Caki2 (cell line): ENCODE results near the gene ATP9A. TPM values are rescaled to one million over a fixed set of nuclear protein-coding genes. Genes with fewer than 3 reads are reported as not detected.
"Not testable (repeated sequence)": the region's sequence is repeated elsewhere in the genome, so short reads cannot be mapped to it uniquely, and the experiment has no call there.

Experiments
- DNase-seq: peaks from one replicate; pipeline ENCODE4 v3.0.0-alpha.2; 2015; ENCODE audit warnings: low read depth
- in situ Hi-C: cut with HindIII; loops from 2 replicates; pipeline ENCODE4 v1.10.0; 2016; ENCODE audit warnings: low sequenced_read_pairs, low pct_unique_long_range_greater_than_20kb, mixed read lengths
- total RNA-seq: library from RNA; depleted of rRNA; stranded (reverse); fragments of >200 nt; shearing (Covaris generic); gene quantifications from 2 replicates; pipeline ENCODE4 v1.2.3, GENCODE V29; 2014; ENCODE audit warnings: low replicate concordance

Gene ATP9A
- total RNA-seq, 1 experiment from 2014 or later = 37.1 TPM

DNA sequence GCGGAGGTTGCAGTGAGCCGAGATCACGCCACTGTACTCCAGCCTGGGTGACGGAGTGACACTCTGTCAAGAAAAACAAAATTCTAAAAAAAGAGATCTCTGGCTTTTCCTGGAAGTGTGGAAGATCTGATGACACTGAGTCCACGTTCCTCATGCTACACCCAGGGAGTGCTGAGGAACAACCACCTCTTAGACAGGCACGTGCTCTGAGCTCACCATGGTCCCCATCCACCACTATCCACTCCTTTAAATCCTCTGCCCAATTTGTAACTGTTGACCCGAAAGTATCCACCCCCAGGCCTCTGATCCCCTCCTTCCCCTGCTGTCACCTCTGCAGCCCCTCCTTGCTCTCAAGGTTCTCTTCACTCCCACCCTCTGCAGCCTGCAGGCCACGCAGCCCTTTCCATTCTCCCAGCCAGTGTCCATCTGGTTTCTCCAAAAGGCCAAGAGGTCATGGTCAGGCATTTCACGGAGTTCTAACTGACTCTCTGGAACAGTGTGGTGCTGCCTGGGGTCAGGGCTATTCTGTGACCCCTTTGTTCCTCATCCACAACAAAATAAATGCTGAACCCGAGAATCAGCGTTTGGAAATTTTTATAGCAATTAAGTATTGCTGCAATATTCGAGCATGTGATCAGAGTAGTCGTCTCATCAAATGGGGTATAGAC lies 88.8 kb downstream of the ATP9A start:
- in situ Hi-C loops = no loop called here

DNA sequence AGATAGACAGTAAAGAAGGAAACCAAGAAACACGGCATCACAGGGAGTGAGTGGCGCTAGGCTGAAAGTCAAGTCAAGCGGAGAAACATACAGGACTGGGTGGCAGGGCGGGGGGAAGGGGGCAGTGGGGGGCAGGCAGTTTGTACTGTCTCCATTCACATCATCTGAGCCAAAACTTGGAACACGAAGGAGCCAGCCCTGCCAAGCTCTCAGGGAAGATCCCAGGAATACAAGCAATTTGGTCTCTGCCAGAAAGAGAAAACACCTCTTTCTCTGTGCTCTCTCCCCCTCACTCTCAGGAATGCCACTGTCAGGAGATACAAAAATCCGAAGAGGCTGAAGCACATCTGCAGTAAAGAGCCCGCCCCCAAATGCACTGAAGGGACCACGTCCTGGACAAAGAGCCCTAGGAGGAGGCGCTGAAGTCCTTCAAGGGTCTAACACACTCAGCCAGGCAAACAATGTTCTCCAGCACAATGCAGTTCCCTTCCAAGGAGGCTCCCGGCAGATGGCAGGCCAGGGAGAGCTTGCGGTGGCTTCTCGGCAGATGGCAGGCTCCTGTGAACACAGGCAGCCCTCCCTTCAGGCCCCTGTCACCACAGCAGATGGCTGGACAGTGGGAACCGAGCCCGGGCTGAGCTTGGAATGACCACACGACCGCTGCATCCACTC lies 90.0 kb downstream of the ATP9A start:
- DNase-seq = no peak
- in situ Hi-C loops = no loop called here

More for the DNA sequence above, 88.8 kb downstream of the ATP9A start:
- DNase-seq = no peak

GRCh38 chr20:51668947-51669346 lies 99.2 kb downstream of the ATP9A start:
- DNase-seq = no peak
- in situ Hi-C loops = no loop called here

- in situ Hi-C loops = no loop called here
- no peak for DNase-seq
These were observed 99.7 kb downstream of the ATP9A start for GRCh38 chr20:51668515-51668914.

DNA sequence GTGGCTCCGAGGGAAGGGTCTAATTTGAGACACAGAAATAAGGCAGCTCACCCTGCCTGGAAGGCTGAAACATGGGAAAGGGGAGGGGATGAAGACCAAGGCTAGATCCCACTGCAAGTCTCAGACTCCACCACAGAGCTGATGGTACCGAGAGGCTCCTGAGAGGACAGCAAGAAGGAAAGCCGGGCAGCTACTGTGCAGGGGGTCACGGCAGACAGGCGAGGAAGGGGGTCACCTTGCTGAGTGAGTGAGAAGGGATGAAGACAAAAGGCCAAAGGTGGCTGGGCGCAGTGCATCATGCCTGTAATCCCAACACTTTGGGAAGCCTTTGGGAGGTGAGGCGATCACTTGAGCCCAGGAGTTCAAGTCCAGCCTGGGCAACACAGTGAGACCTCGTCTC lies 100.7 kb downstream of the ATP9A start:
- in situ Hi-C loops = no loop called here
- DNase-seq = no peak

DNA sequence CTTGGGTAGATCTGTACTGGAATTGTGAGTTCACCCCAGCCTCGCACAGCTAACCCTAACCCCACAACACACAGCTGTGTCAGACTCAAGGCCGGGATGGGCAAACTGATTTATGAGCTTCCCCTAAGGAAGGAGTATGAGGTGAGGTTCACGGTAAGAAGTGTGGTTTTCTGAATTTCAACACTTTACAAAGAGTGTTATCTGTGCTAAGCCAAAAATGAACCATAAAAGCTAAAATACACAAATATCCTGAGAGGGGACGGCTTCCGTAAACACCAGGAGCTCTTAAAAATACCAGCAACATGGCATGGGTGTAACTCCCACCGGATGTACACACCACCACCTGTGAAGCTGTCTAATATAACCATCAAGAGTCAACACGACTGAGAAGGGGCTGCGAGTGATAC lies 101.2 kb downstream of the ATP9A start:
- no peak for DNase-seq
- in situ Hi-C loops = no loop called here

- in situ Hi-C loops = no loop called here
- no peak for DNase-seq
These were observed 102.1 kb downstream of the ATP9A start for GRCh38 chr20:51666126-51666525.

DNA sequence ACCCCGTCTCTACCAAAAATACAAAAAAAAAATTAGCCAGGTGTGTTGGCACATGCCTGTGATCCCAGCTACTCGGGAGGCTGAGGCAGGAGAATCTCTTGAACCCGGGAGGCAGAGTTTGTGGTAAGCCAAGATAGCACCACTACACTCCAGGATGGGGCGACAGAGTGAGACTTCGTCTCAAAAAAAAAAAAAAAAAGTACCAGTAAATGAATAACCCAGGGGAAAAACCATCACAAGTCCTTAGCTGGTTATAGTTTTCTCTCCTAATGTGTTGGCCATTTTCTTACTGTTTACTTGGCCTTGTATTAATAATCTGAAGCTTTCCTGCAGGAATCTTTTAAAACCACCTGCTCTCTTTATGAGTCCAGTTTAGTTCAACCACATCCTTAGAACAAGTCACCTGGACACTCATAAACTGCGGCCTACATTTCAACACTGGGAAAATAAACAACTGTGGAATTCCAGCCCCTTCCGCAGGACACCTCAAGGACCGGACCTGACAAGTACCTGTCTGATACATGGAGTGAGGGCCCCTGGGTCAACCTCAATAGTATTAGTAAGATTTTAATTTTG lies 102.6 kb downstream of the ATP9A start:
- in situ Hi-C loops = no loop called here
- peak; percentile 75 for DNase-seq

- in situ Hi-C loops = no loop called here
- peak; percentile 83 for DNase-seq
These were observed 106.5 kb downstream of the ATP9A start for GRCh38 chr20:51661609-51662178.

DNA sequence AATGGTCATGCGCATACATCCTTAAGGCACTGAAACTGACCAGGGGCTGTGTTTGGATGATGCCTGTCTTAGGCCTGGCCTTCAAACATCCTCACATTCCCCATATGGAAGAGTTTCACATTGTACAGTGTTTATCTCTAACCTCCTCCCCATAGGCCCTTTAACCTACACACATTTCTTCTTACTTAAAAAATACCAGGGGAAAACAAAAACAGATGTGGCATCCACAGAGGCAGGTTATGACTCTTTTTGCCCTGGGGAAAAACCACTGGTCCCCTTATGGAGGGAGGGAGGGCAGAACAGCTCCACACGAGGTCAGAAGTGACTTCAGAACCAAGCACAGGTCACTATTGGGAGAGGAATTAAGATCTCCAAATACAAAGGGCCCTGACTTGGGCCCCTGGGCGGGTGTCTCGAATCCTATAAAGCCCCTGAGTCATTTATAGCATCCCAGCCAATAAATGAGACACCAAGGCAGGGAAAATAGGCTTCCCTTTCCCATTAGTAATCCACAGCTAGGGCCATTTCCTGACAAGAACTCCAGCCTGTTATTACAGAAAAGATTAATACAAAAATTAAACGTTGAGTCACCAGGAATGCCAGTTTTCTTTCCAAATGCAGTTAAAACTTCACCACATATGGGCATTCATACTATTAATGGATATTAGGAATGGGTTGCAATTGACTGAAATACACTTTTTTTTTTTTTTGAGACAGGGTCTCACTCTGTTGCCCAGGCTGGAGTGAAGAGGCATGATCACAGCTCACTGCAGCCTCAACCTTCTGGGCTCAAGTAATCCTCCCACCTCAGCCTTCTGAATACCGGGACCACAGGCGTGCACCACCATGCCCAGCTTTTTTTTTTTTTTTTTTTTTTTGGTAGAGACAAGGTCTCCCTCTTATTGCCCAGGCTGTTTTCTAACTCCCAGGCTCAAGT lies 107.2 kb downstream of the ATP9A start:
- in situ Hi-C loops = no loop called here
- peak; percentile 64 for DNase-seq

DNA sequence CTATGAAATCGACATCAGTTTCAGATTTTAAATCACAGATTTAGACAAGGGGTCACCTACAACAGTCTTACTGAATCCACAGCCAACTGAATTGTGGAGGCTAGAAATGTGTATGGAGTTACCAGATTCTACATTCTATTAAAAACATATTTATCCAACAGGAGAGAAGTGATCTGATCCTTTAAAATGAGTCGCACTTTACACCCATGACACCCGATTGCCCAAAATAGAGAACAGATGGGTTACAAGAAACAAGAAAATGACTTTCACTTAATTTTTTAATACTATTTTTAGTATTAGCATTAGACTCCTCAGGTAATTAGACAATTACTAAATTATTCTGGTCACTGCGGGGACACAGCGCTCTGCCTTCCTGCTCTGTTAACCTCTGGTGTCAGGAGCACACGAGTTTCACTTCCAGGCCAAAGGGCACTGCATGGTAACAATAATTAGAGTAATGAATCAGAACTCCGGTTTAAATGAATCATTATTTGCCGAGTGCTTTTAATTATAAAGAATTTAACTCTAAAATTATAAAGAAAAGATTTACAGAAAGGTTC lies 108.6 kb downstream of the ATP9A start:
- in situ Hi-C loops = no loop called here
- no peak for DNase-seq

GRCh38 chr20:51656726-51657260 lies 111.4 kb downstream of the ATP9A start:
- DNase-seq = no peak
- in situ Hi-C loops = no loop called here

GRCh38 chr20:51656089-51656488 lies 112.1 kb downstream of the ATP9A start:
- DNase-seq, in situ Hi-C loops: not testable (repeated sequence)

DNA sequence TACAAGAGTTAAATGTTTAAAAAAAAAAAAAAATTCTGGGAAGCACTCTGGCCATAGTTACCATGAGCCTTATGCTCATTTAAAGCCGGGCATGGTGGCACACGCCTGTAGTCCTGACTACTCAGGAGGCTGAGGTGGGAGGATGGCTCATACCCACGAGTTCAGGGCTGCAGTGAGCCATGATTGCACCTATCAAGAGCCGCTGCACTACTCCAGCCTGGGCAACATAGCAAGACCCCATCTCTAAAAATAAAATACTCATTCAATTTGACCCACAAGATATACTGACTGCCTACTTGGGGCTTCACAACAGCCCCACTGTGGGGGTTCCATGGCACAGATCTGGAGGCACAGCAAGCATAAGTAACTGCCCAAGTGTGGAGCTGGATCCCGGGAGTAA lies 113.7 kb downstream of the ATP9A start:
- no peak for DNase-seq
- in situ Hi-C loops = no loop called here

DNA sequence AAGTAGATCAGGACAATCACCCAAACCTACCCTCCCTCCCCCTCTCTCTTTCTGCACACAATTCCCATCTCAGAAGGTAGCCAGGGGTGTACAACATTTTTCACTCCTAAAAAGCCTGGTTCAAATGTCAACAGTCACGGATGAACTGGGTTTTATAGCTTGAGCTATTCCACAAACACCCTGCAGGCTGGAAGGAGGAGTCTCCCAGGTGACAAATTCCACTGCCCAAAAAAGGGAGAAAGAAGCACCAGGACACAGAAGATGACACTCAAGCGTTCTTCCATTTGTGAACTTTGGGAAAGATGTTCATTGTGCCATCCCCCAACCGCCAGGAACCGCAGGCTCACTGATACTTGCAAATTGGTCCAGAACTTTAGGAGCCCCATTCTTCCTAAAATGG lies 114.1 kb downstream of the ATP9A start:
- in situ Hi-C loops = no loop called here
- no peak for DNase-seq

DNA sequence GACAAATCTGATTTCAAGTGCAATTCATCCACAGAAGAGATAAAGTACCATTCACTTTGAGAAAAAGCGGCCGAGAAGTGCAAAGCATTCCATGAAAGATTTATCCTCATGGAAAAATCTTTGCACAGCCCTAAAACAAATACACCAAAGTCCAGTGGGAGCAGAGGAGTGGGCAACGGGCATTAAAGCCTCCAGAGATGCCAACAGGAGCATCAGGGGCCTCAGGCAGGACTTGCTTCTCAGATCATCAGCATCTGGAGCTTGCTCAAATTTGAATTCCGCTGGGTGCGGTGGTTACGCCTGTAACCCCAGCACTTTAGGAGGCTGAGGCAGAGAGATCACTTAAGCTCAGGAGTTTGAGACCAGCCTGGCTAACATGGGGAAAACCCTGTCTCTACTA lies 115.0 kb downstream of the ATP9A start:
- in situ Hi-C loops = no loop called here
- no peak for DNase-seq

- in situ Hi-C loops = no loop called here
These were observed 116.2 kb downstream of the ATP9A start for GRCh38 chr20:51651921-51652549.

More at GRCh38 chr20:51651921-51652549, 116.2 kb downstream of the ATP9A start:
- DNase-seq = no peak
